GM11168 (cell line): ENCODE results near the gene TLX1.
"Not testable (repeated sequence)": the region's sequence is repeated elsewhere in the genome, so short reads cannot be mapped to it uniquely, and the experiment has no call there.

ENCODE experiments used
- in situ Hi-C: fragments of 300-500 bp; cut with MboI; formaldehyde crosslinking; loops from one replicate; pipeline ENCODE4 v1.12.0; 2022; ENCODE audit warnings: low sequenced_read_pairs; ENCODE audit not compliant: unreplicated experiment

The TLX1 gene

GRCh38 chr10:101144053-101144452 lies 13.0 kb downstream of the TLX1 start:
- in situ Hi-C loops: loop anchor here (5.0 to 25.0 kb wide), 2 partner anchors 57 to 357 kb away; no protein-coding TSS in a partner anchor

GRCh38 chr10:101145145-101145544 lies 14.0 kb downstream of the TLX1 start:
- in situ Hi-C loops: loop anchor here (25.0 kb wide), 1 partner anchor 358 kb away; no protein-coding TSS in a partner anchor

- in situ Hi-C loops: loop anchor here (25.0 kb wide), 1 partner anchor 359 kb away; no protein-coding TSS in a partner anchor
These were observed 14.8 kb downstream of the TLX1 start for GRCh38 chr10:101145750-101146391.

- in situ Hi-C loops: loop anchor here (25.0 kb wide), 1 partner anchor 359 kb away; no protein-coding TSS in a partner anchor
These were observed 15.5 kb downstream of the TLX1 start for GRCh38 chr10:101146392-101147251.

GRCh38 chr10:101151395-101151794 lies 20.3 kb downstream of the TLX1 start:
- in situ Hi-C loops: no loop called here

- in situ Hi-C loops: no loop called here
These were observed 21.2 kb downstream of the TLX1 start for GRCh38 chr10:101152316-101152715.

GRCh38 chr10:101154506-101154905 lies 23.4 kb downstream of the TLX1 start:
- in situ Hi-C loops: not testable (repeated sequence)

- in situ Hi-C loops: no loop called here
These were observed 24.8 kb downstream of the TLX1 start for GRCh38 chr10:101155896-101156295.

- in situ Hi-C loops: no loop called here
These were observed 26.8 kb downstream of the TLX1 start for GRCh38 chr10:101157756-101158458.

GRCh38 chr10:101158459-101159058 lies 27.5 kb downstream of the TLX1 start:
- in situ Hi-C loops: no loop called here

GRCh38 chr10:101161494-101162299 lies 30.6 kb downstream of the TLX1 start:
- in situ Hi-C loops: no loop called here

- in situ Hi-C loops: no loop called here
These were observed 31.6 kb downstream of the TLX1 start for GRCh38 chr10:101162677-101163076.

- in situ Hi-C loops: no loop called here
These were observed 32.9 kb downstream of the TLX1 start for GRCh38 chr10:101164020-101164419.

- in situ Hi-C loops: no loop called here
These were observed 34.6 kb downstream of the TLX1 start for GRCh38 chr10:101165736-101166135.

- in situ Hi-C loops: no loop called here
These were observed 35.3 kb downstream of the TLX1 start for GRCh38 chr10:101166430-101166829.

GRCh38 chr10:101172741-101173140 lies 41.6 kb downstream of the TLX1 start:
- in situ Hi-C loops: no loop called here

GRCh38 chr10:101174319-101174718 lies 43.2 kb downstream of the TLX1 start:
- in situ Hi-C loops: no loop called here

GRCh38 chr10:101176577-101176976 lies 45.5 kb downstream of the TLX1 start:
- in situ Hi-C loops: no loop called here

GRCh38 chr10:101182936-101183335 lies 51.8 kb downstream of the TLX1 start:
- in situ Hi-C loops: no loop called here
